Measurements from ENCODE around the gene SLC12A3.
"Not testable (repeated sequence)": the region's sequence is repeated elsewhere in the genome, so short reads cannot be mapped to it uniquely, and the experiment has no call there.

SLC12A3 gene

DNA sequence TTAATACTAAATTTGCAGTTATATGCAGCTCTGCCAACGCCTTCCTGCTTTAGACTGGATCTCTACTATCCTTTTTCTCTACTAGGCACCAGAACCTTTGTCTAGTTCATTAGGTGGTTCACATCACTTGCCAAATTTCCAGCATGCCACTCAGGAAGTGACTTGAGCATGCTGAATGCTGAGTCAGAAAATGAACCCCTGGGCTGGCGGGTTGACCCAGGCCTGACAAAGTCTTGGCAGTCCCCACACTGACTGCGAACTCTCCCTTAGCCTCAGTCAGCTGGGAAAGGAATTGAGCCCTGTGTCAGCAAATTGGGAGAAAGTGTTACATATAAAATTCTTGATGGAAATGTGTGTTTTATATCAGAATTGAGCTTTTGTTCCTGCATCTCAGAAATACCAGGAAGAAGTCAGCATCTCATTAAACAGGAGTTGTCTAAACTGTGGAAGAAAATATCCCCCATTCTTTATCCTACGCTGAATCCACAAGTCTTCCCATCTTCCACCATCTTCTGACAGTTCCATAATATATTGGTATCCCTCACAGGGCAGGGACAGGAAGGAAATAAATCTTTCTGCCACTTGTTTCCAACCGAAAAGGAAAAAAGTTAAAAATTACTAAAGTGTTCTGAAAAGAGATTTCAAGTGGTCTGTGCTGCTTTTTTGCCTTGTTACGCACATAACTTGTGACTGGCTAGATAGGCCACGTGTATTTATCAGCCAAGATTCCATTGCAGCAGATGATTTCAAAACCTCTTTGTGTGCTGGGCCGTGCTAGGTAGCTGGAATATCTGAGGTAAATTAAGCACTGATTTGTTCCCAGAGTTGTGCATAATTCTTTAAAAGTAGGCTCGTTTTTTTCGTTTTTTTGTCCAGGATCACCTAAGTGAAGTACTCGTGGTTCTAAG, 16.7 kb upstream of the SLC12A3 start:
- DNase-seq (ENCODE audit: low spot score) = no peak

DNA sequence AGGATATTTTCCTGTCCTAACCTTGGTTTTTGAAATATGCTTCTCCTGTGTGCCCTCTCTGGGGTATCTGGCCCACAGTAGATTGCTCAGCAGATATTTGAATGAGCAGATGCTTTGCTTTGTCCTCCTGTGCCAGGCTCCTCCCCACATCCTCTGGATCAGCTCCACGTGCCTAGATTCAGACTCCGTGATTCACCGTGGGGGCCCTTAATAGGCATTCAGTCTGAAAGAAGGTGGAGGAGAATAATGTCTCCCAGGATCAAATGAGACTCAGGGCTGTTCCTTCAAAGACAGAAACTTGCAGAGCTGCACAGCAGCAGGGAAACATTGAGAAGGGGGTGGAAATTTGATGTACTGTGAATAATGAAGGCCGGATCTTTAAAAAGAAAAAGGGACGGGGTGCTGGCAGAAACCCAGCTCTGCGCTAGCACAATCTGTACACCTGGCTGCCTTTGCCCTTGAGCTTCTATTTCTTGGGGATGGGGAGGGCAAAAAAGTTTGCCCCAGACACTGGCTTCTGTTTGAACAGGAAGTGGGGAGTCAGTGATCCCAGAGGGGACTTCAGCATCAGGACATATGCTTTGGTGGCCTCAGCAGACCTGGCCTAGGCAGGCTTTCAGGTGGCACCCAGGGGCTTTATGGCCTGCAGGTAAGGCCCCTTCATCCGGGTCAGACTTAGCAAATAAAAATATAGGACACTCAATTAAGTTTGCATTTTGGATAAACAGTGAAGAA, 15.9 kb upstream of the SLC12A3 start:
- DNase-seq (ENCODE audit: low spot score) = no peak

GRCh38 chr16:56849690-56850680, 15.0 kb upstream of the SLC12A3 start:
- DNase-seq (ENCODE audit: low spot score) = no peak

DNA sequence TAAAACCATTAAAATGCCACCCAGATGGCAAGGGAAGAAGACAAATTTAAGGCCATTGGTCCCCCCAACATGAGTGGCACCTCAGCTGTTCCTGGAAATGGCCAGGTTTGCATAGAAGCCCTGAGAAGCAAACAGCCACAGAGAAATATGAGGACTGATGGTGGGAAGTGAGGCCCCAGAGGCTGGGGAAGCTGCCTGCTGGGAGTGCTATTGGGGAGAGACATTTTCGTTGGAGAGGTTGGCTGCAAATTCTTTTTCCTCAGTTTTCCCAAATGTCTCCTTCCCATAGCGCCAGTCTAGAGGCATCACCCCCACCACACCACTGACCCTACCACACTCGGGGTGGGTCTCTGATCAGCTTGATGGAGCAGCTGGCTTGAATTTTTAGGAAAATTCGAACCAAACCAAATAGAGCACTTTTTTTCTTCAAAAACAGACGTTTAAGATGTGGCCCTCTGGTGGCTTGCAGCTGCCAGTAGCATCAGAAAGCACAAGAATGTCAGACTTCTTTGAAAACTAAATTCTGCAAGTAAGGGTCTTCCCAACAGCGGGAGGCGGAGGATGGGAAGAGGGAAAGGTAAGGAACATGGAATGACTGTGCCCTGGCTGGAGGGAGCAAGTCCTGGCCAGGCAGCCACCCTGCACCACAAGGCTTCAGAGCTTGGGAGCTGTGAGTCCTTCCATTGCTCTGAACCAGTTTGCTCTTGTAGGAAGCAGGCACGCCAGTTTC, 13.2 kb upstream of the SLC12A3 start:
- no peak for DNase-seq (ENCODE audit: low spot score)

DNA sequence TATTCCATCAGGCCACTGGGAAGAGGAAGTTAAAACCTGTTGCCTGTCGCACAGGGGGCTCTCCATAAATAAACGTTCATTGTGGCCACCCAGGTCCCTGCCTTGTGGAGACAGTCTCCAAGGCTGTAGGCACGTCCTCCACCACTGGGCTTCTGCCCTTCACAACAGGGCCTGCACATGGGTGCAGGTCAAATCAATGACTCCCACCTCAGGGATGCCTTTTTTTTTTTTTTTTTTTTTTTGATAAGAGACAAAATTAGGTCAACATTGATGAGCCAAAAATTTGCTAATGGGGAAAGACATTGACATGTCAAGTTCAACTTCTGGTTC, 12.6 kb upstream of the SLC12A3 start:
- no peak for DNase-seq (ENCODE audit: low spot score)

GRCh38 chr16:56852968-56853367, 12.0 kb upstream of the SLC12A3 start:
- DNase-seq (ENCODE audit: low spot score) = no peak

DNA sequence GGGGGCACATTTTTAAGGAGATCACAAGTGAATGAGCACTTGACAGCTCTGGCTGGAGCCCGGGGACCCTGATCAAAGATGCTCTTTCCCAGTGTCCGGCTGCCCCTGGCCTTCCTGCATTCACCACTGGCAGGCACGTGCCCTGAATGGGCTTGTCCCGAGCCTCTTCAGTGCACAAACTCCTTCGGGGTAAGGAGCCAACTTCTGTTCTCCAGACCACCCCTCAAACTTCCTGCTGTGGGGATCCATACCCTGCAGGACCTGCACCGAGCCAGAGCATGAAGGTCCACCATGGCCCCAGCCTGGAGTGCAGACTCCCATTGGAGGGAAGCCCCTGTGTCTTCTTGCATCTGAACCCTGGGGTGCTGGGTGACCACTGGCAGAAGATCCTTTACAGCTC, 9.8 kb upstream of the SLC12A3 start:
- no peak for DNase-seq (ENCODE audit: low spot score)

DNA sequence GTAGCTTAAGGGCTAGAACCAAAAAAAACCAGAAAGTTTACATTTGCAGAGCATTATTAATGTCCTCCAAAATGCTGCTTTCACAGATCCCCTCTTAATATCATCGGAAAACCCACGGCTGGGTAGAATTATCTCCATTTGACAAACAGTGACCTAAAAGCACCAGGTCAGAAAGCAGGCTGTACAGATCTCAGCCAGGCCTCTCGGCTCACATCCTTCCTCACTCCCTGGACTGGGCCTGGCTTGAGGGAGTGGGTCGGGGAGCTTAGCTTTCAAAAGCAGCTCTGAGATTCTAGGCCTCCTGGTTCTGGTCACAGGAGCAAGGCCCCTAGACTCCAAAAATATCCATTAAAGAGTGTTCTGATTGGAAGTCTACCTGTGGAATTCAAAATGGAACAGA, 9.1 kb upstream of the SLC12A3 start:
- DNase-seq (ENCODE audit: low spot score) = no peak

DNA sequence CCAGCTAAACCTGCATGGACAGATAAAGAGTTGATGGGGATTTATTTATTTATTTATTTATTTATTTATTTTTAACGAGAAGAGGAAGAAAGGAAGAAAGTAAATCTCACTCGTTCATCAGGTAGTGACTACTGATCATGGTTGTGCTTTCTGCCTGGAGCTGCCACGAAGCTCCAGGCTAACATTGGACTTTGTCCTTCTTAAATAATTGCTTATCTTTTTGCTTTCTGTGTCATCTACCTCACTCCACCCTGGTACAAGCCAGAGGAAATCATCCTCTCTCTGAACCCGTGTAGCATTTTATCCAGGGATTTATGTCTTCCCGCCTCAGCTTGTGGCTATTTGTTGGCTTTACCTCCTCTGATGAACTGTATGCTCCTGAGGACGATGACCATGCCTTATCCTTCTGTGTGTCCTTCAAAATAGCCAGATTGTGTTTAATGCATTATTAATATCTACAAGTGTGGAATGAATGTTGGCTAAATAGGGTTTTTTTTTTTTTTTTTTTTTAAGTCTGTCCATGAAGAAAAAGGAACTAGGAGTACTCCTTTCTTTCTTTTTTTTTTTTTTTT, 8.0 kb upstream of the SLC12A3 start:
- DNase-seq (ENCODE audit: low spot score) = no peak

GRCh38 chr16:56858374-56858773, 6.6 kb upstream of the SLC12A3 start:
- no peak for DNase-seq (ENCODE audit: low spot score)

DNA sequence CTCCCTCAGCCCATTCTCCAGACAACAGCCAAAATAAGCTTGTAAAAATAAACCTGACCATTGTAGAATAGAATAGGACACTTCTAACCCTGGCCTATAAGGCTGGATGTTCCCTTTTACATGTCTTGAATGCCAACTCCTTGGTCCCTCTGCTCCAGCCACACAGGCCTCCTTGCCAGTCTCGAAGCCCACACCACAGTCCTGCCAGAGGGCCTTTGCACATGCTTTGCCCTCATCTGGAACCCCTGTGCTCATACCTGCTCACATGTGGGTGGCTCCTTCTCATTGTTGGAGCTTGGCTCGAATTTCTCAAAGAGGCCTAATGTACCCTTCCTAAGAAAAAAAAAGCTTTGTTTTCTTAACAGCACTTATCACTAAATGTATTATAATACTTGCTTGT, 5.4 kb upstream of the SLC12A3 start:
- DNase-seq (ENCODE audit: low spot score) = no peak

GRCh38 chr16:56860226-56861020, 4.6 kb upstream of the SLC12A3 start:
- peak; percentile 39 for DNase-seq (ENCODE audit: low spot score)

DNA sequence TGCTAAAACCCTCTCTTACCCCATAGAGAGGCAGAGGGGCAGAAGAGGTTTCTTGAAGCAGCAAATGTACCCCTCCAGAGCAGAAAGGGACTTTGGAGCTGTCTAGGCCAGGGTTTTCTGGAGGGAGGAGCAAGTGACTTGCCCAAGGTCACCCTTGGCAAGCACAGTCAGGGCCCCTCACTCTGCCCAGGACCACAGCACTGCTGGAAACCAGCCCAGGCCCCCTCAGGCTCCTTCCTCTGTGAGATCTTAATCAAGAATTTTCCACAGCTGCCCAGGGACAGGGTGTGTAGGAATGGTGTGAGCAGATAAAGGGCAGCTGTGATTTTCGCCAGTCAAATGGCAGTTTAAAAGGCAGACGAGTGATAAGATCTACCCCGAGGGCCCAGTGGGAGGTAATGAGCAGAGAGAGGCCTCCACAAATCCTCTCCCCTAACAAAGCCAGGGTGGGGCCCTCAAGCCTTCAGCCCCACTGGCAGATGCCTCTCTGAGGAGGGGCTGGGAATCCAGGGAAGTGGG, 3.9 kb upstream of the SLC12A3 start:
- no peak for DNase-seq (ENCODE audit: low spot score)

DNA sequence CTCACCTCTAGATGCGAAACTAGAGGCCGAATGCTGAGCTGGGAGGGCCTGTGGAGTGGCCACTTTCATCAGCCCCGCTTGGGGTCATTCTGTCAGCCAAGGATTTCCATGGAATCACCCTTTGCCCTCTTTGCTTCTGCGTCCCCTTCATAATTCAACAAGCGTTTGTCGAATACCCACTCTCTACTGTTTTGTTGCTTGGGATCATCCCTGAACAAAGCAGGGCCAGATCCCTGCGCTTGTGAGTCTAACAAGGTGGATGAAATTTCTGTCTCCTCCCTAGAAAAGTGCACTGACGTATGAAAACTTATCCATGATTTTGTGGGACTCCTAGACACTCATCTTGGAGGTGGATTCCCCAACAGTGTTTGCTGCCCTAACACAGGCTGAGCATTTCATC, 3.3 kb upstream of the SLC12A3 start:
- no peak for DNase-seq (ENCODE audit: low spot score)

DNA sequence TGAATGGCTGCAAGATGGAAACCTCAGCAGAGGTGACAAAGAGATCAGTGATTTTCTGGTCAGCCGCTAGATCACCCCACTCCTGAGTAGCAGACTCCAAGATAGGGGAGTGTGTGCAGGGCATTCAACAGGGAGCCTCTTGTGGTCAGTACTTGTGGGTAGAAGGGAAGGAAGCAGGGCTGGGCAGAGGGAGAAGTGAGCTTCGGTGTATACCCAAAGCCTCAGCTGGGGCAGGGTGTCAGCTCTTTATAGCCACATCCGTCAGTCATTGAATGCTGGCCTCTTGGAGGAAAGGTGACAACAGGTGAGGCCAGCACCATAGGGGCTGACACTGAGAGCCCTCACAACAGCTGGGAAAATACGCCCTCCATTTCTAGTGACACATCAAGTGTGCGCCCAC, 2.2 kb upstream of the SLC12A3 start:
- no peak for DNase-seq (ENCODE audit: low spot score)

- DNase-seq (ENCODE audit: low spot score) = no peak
Measured at GRCh38 chr16:56865394-56866062, 521 bp downstream of the SLC12A3 start.

DNA sequence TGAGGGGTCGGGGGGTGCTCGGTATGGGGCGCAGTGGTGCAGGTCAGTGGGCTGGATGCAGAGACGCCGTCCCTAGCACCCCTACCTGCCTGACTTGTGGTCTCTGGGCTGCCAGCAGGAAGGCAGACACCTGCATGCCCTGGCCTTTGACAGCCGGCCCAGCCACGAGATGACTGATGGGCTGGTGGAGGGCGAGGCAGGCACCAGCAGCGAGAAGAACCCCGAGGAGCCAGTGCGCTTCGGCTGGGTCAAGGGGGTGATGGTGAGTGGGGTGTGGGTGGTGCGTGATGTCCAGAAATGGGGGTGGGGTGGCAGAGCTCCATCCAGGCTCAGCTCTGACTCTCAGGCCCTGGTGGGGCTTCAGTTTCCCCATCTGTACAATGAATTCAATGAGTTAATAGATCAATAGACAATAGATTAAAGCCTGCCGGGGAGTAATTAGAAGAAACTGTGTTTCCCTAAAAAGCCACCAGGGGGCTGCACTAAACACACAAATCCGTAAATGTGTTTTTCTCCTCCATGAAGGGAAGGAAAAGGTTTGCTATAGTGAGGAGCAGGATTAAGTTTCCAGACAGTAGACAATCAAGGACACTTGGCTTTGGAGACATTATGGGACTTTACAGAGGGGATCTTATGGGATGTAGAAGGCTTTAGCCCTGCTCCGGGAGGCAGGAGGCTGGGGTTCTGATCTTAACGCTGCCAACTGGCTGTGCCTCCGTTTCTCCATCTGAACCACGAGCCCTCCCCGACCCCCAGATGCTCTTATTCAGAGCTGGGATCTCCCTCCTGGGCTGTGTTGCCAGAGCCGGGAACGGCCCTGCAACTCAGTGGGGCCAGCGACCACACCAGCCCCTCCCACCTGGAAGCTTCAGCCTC, 2.2 kb downstream of the SLC12A3 start:
- peak; percentile 61 for DNase-seq (ENCODE audit: low spot score)

DNA sequence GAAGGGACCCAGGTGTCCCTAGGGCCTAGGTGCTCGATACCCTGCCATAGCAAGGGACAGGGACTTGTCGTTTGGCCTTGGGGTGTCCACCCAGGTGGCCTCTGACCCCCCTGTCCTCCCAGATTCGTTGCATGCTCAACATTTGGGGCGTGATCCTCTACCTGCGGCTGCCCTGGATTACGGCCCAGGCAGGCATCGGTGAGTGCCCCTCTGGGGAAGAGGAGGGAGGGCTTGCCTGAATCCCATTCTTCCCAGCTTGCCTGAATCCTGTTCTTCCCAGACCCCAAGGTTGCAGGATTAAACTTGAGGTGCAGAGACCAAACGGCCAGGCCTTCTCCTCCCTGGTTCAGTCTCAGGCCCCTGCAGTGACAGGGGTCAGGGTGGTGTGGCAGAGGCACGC, 3.2 kb downstream of the SLC12A3 start:
- DNase-seq (ENCODE audit: low spot score) = no peak

DNA sequence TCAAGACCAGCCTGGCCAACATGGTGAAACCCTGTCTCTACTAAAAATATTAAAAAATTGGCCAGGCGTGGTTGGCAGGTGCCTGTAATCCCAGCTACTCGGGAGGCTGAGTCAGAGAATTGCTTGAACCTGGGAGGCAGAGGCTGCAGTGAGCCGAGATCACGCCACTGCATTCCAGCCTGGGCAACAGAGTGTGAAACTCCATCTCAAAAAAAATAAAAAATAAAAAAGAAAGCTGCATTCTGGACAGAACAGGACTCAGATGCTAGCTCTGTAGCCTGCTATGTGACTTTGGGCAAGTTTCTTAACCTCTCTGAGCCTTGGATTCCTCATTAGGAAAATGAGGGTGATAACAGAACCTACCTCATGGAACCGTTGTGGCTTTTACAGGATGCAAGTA, 3.8 kb downstream of the SLC12A3 start:
- DNase-seq (ENCODE audit: low spot score) = not testable (repeated sequence)

All from CD4-positive, alpha-beta T cell treated with Interleukin-6 at 100 ng/mL for 8 hours (primary cell).